Endothelial cell of umbilical vein (primary cell): Measurements from ENCODE around the gene CNTNAP2. TPM values are rescaled to one million over a fixed set of nuclear protein-coding genes. Genes with fewer than 3 reads are reported as not detected.

ENCODE experiments used
- BruUV-seq: library from RNA; stranded (reverse); fragments of 400-500 nt; replicated peaks from 2 replicates; lab custom pipeline; 2021; lab: Mats Ljungman, UMichigan
- CTCF ChIA-PET: fragments of 300-600, 350-600 bp; sonication (Branson Sonifier 250); formaldehyde crosslinking; loops from one replicate; lab custom pipeline; 2021; ENCODE audit warnings: antibody characterized with exemption, inconsistent platforms; lab: Charles Lee
- POLR2A ChIA-PET: fragments of 300-600, 350-600 bp; sonication (Branson Sonifier 250); formaldehyde crosslinking; loops from one replicate; lab custom pipeline; 2021; ENCODE audit warnings: antibody characterized with exemption, inconsistent platforms; lab: Charles Lee
- DNase-seq: peaks from one replicate; pipeline ENCODE4 v3.0.0-alpha.2; 2011; ENCODE audit warnings: low read depth, low spot score
- FAIRE-seq: peaks from 2 replicates; lab custom pipeline; 2011; peaks lifted over from hg19 to GRCh38; lab: Jason Lieb, UNC
- H2AFZ ChIP-seq: 2 replicates; pipeline ENCODE4 v1.6.0; 2012; ENCODE audit warnings: low read depth, low read length, control low read depth, inconsistent platforms
- H3K27ac ChIP-seq: 2 replicates; pipeline ENCODE4 v1.5.1; 2011; ENCODE audit warnings: low read depth, mild to moderate bottlenecking, control low read depth, low read length, moderate library complexity; ENCODE audit not compliant: insufficient read depth
- H3K27me3 ChIP-seq, 2 experiments: 2 replicates each; pipeline versions ENCODE4 v1.6.0 to v1.6.1; 2011; ENCODE audit warnings: low read length in 2 of 2, mixed read lengths in 1 of 2; ENCODE audit not compliant: control insufficient read depth in 2 of 2, insufficient read depth in 2 of 2
- H3K36me3 ChIP-seq, 2 experiments: 2 replicates in 1 of 2; 3 replicates in 1 of 2; pipeline ENCODE4 v1.5.1; 2011; ENCODE audit warnings: low read length in 2 of 2, mild to moderate bottlenecking in 1 of 2, moderate library complexity in 1 of 2; ENCODE audit not compliant: control insufficient read depth in 2 of 2, insufficient read depth in 2 of 2; ENCODE audit errors: extremely low read depth in 1 of 2
- H3K4me1 ChIP-seq: 3 replicates; pipeline ENCODE4 v1.5.1; 2011; ENCODE audit warnings: mild to moderate bottlenecking, low read length; ENCODE audit not compliant: control insufficient read depth, insufficient read depth; ENCODE audit errors: extremely low read depth
- H3K4me2 ChIP-seq: 2 replicates; pipeline ENCODE4 v1.6.1; 2011; ENCODE audit warnings: low read length, control low read depth, mixed read lengths; ENCODE audit not compliant: insufficient read depth
- H3K4me3 ChIP-seq, 3 experiments: fragments of 200-600 bp in 1 of 3; sonication (generic), shearing (Covaris generic) in 1 of 3; replicated peaks in 1 of 3; 2 replicates each; pipeline ENCODE4 v1.5.1; 2011 to 2016; ENCODE audit warnings: control low read depth in 3 of 3, low read length in 3 of 3, mild to moderate bottlenecking in 2 of 3, inconsistent platforms in 1 of 3, low read depth in 1 of 3, moderate library complexity in 1 of 3; ENCODE audit not compliant: insufficient read depth in 1 of 3
- H3K79me2 ChIP-seq: 2 replicates; pipeline ENCODE4 v1.6.0; 2012; ENCODE audit warnings: low read length, inconsistent platforms; ENCODE audit not compliant: control insufficient read depth, insufficient read depth
- H3K9ac ChIP-seq: replicated peaks from 2 replicates; pipeline ENCODE3; 2011; ENCODE audit warnings: low read length, control low read depth; ENCODE audit not compliant: insufficient read depth; ENCODE audit errors: extremely low read depth
- H3K9me1 ChIP-seq: replicated peaks from 3 replicates; pipeline ENCODE4 v1.6.0; 2011; ENCODE audit warnings: mild to moderate bottlenecking, low read length; ENCODE audit not compliant: control insufficient read depth, insufficient read depth; ENCODE audit errors: extremely low read depth
- H3K9me3 ChIP-seq: replicated peaks from 2 replicates; pipeline ENCODE4 v1.5.1; 2012; ENCODE audit warnings: low read length, inconsistent platforms; ENCODE audit not compliant: control insufficient read depth, insufficient read depth
- H4K20me1 ChIP-seq: replicated peaks from 2 replicates; pipeline ENCODE3; 2011; ENCODE audit warnings: mild to moderate bottlenecking, low read length; ENCODE audit not compliant: control insufficient read depth, insufficient read depth; ENCODE audit errors: extremely low read depth
- CTCF ChIP-seq, 2 donors: IDR thresholded peaks; 1 replicate in 1 of 2; 2 replicates in 1 of 2; pipeline ENCODE4 v1.5.1; 2011; ENCODE audit warnings: low read length in 2 of 2, mild to moderate bottlenecking in 2 of 2, moderate library complexity in 2 of 2, control low read depth in 1 of 2, inconsistent platforms in 1 of 2, low read depth in 1 of 2; ENCODE audit not compliant: insufficient read depth in 1 of 2; ENCODE audit errors: extremely low read depth in 1 of 2
- EZH2 ChIP-seq: IDR thresholded peaks from 2 replicates; pipeline ENCODE4 v1.6.1; 2012; ENCODE audit warnings: borderline replicate concordance, low read depth, mild to moderate bottlenecking, moderate library complexity, low read length, inconsistent platforms; ENCODE audit not compliant: severe bottlenecking
- FOS ChIP-seq: IDR thresholded peaks from 2 replicates; pipeline ENCODE4 v1.6.1; 2011; ENCODE audit warnings: mild to moderate bottlenecking, low read length, moderate library complexity, borderline replicate concordance; ENCODE audit not compliant: insufficient read depth
- GATA2 ChIP-seq: IDR thresholded peaks from 2 replicates; pipeline ENCODE4 v1.7.0; 2011; ENCODE audit warnings: low read depth, mild to moderate bottlenecking, moderate library complexity, mixed read lengths, low read length; ENCODE audit not compliant: insufficient read length, insufficient read depth
- JUN ChIP-seq: IDR thresholded peaks from 2 replicates; pipeline ENCODE4 v1.6.1; 2011; ENCODE audit warnings: borderline replicate concordance, low read depth; ENCODE audit not compliant: insufficient read length, insufficient read depth
- MAX ChIP-seq: IDR thresholded peaks from 2 replicates; pipeline ENCODE4 v1.6.1; 2011; ENCODE audit not compliant: insufficient read depth, insufficient read length
- MYC ChIP-seq: IDR thresholded peaks from one replicate; pipeline ENCODE4 v1.6.1; 2011; ENCODE audit warnings: mild to moderate bottlenecking, low read depth, low read length
- POLR2A ChIP-seq: IDR thresholded peaks from 2 replicates; pipeline ENCODE4 v1.6.1; 2012; ENCODE audit warnings: low read depth, mild to moderate bottlenecking, control low read depth, low read length
- POLR2AphosphoS5 ChIP-seq: IDR thresholded peaks from 2 replicates; pipeline ENCODE4 v1.6.1; 2012; ENCODE audit warnings: low read depth, mild to moderate bottlenecking, control low read depth, low read length, moderate library complexity; ENCODE audit not compliant: insufficient read depth
- dilution Hi-C: fragments of 300-500 bp; cut with MboI; formaldehyde crosslinking; loops from one replicate; pipeline ENCODE4 v1.15.0; 2019; ENCODE audit warnings: low sequenced_read_pairs; ENCODE audit not compliant: extremely low pct_ligation_motif_present
- intact Hi-C: fragments of 100-400 bp; cut with micrococcal nuclease; formaldehyde crosslinking; loops from one replicate; pipeline ENCODE4 v1.10.0; 2022
- polyA plus RNA-seq, 4 experiments: library from polyadenylated mRNA; depleted of rRNA in 3 of 4; stranded (reverse) in 3 of 4; unstranded in 1 of 4; fragments of >200 nt; gene quantifications; 2 replicates each; pipeline versions ENCODE4 v1.2.1 to v1.2.3, GENCODE V29; 2011 to 2012; ENCODE audit warnings: missing spikeins in 1 of 4
- total RNA-seq: library from RNA; stranded (reverse); gene quantifications from 2 replicates; pipeline ENCODE4 v1.2.3, GENCODE V29; 2021

Gene CNTNAP2
- total and polyA plus RNA-seq, 2 donors (not counting 3 experiments of a cell fraction or from before 2014, with no cell fraction given), result not detected

GRCh38 chr7:148445260-148446044, 2328.9 kb downstream of the CNTNAP2 start:
- H3K79me2 ChIP-seq, result no peaks in the 10 kb centered on the region
- H2AFZ ChIP-seq, result no peak overlapping the region
- dilution Hi-C loops (no loop called here), intact Hi-C loops (no loop called here)
- no peaks in the 10 kb centered on the region for H3K4me1 ChIP-seq
- DNase-seq, result no peak
- no peaks in the 10 kb centered on the region for H3K9me1 ChIP-seq
- H3K27me3 ChIP-seq, result no peaks in the 10 kb centered on the region
- H3K4me3 ChIP-seq, result no peak overlapping the region
- no peak for TF ChIP-seq POLR2A
- no peak for TF ChIP-seq MAX
- TF ChIP-seq GATA2, result no peak
- TF ChIP-seq FOS, result no peak
- no peak for TF ChIP-seq CTCF (IDR thresholded peaks at IDR 0.05; ENCODE audit: extremely low read depth in 1 of 2, insufficient read depth in 1 of 2, low read depth in 1 of 2, low read length in 2 of 2)
- TF ChIP-seq MYC, result no peak
- TF ChIP-seq EZH2, result no peak
- TF ChIP-seq JUN, result no peak
- TF ChIP-seq POLR2AphosphoS5, result no peak
- H3K4me2 ChIP-seq, result no peak overlapping the region
- H3K9me3 ChIP-seq, result no peaks in the 10 kb centered on the region
- H3K27ac ChIP-seq, result no peak overlapping the region
- BruUV-seq, result no TSS peak
- no peak for FAIRE-seq
- ChIA-PET POLR2A (no interaction called here), CTCF (no interaction called here)
- H3K9ac ChIP-seq, result no peak overlapping the region
- H3K36me3 ChIP-seq, result no peaks in the 10 kb centered on the region
- no peaks in the 10 kb centered on the region for H4K20me1 ChIP-seq
